OCI-LY1 (cell line): ENCODE results near the gene CACNA1D.

Source experiments
- H2AFZ ChIP-seq: fragments of 200-600 bp; sonication (generic), shearing (Covaris generic); 2 replicates; pipeline ENCODE4 v1.6.0; 2014; ENCODE audit warnings: antibody characterized with exemption, mild to moderate bottlenecking, low read length
- H3F3A ChIP-seq: fragments of 200-600 bp; sonication (generic), shearing (Covaris generic); 2 replicates; pipeline ENCODE4 v1.6.0; 2014; ENCODE audit warnings: mild to moderate bottlenecking, antibody characterized with exemption, low read length, moderate library complexity; ENCODE audit not compliant: insufficient read depth
- H3K27ac ChIP-seq: fragments of 200-600 bp; sonication (generic); 2 replicates; pipeline ENCODE4 v1.5.1; 2014; ENCODE audit warnings: low read length, mixed run types, mild to moderate bottlenecking, low read depth; ENCODE audit not compliant: poor library complexity, severe bottlenecking
- H3K27me3 ChIP-seq: fragments of 200-600 bp; sonication (generic); 2 replicates; pipeline ENCODE4 v1.6.0; 2014; ENCODE audit warnings: antibody characterized with exemption, mild to moderate bottlenecking, low read length, moderate library complexity; ENCODE audit not compliant: insufficient read depth
- H3K36me3 ChIP-seq: fragments of 200-600 bp; sonication (generic); 2 replicates; pipeline ENCODE4 v1.6.1; 2014; ENCODE audit warnings: mild to moderate bottlenecking, antibody characterized with exemption, low read length, moderate library complexity, mixed read lengths; ENCODE audit not compliant: insufficient read depth
- H3K4me1 ChIP-seq: fragments of 200-600 bp; sonication (generic); 2 replicates; pipeline ENCODE4 v1.5.1; 2014; ENCODE audit warnings: mild to moderate bottlenecking, low read length, moderate library complexity; ENCODE audit not compliant: insufficient read depth, severe bottlenecking
- H3K4me2 ChIP-seq: fragments of 200-600 bp; sonication (generic), shearing (Covaris generic); 2 replicates; pipeline ENCODE4 v1.6.1; 2014; ENCODE audit warnings: low read length
- H3K4me3 ChIP-seq: fragments of 200-600 bp; sonication (generic); 2 replicates; pipeline ENCODE4 v1.5.1; 2014; ENCODE audit warnings: low read length, low read depth, mild to moderate bottlenecking, mixed read lengths; ENCODE audit not compliant: poor library complexity, severe bottlenecking
- H3K79me2 ChIP-seq: fragments of 200-600 bp; shearing (Covaris generic); 2 replicates; pipeline ENCODE4 v1.6.1; 2016; ENCODE audit warnings: mixed run types, low read length, mixed read lengths; ENCODE audit not compliant: insufficient read depth
- H3K9ac ChIP-seq: fragments of 200-600 bp; sonication (generic), shearing (Covaris generic); 2 replicates; pipeline ENCODE4 v1.6.1; 2014; ENCODE audit warnings: mild to moderate bottlenecking, low read length, mixed read lengths
- H3K9me2 ChIP-seq: fragments of 200-600 bp; sonication (generic), shearing (Covaris generic); 2 replicates; pipeline ENCODE4 v1.6.1; 2014; ENCODE audit warnings: low read depth, mild to moderate bottlenecking, low read length, mixed read lengths
- H3K9me3 ChIP-seq: fragments of 200-600 bp; shearing (Covaris generic); 2 replicates; pipeline ENCODE4 v1.6.1; 2014; ENCODE audit warnings: low read length, mixed read lengths
- H4K20me1 ChIP-seq: fragments of 200-600 bp; sonication (generic), shearing (Covaris generic); 2 replicates; pipeline ENCODE4 v1.6.0; 2016; ENCODE audit warnings: mild to moderate bottlenecking, low read length; ENCODE audit not compliant: insufficient read depth
- CTCF ChIP-seq: fragments of 200-600 bp; sonication (generic), shearing (Covaris generic); IDR thresholded peaks from 2 replicates; pipeline ENCODE4 v1.5.1; 2017; ENCODE audit warnings: mild to moderate bottlenecking, antibody characterized with exemption, low read length, moderate library complexity, mixed read lengths
- EZH2 ChIP-seq: fragments of 200-600 bp; sonication (generic), shearing (Covaris generic); IDR thresholded peaks from 2 replicates; pipeline ENCODE4 v1.8.0; 2017; ENCODE audit warnings: borderline replicate concordance, mixed run types, mild to moderate bottlenecking, antibody characterized with exemption, low read length, moderate library complexity, mixed read lengths

The CACNA1D gene

GRCh38 chr3:53731934-53732624 lies 237.7 kb downstream of the CACNA1D start:
- TF ChIP-seq CTCF (no peak), EZH2 (no peak)
- Histone ChIP-seq H3F3A (no peaks in the 10 kb centered on the region), H4K20me1 (no peaks in the 10 kb centered on the region), H3K36me3 (no peaks in the 10 kb centered on the region), H3K27me3 (no peaks in the 10 kb centered on the region), H3K4me3 (no peak overlapping the region), H2AFZ (no peak overlapping the region), H3K4me2 (no peak overlapping the region), H3K9me3 (no peaks in the 10 kb centered on the region), H3K27ac (no peak overlapping the region), H3K9me2 (no peaks in the 10 kb centered on the region), H3K9ac (no peak overlapping the region), H3K79me2 (no peaks in the 10 kb centered on the region), H3K4me1 (no peaks in the 10 kb centered on the region)

- Histone ChIP-seq H3K4me3 (no peak overlapping the region), H2AFZ (no peak overlapping the region), H3K4me1 (no peaks in the 10 kb centered on the region), H3K9ac (no peak overlapping the region), H3K9me3 (no peaks in the 10 kb centered on the region), H3K4me2 (no peak overlapping the region), H4K20me1 (no peaks in the 10 kb centered on the region), H3F3A (no peaks in the 10 kb centered on the region), H3K27me3 (no peaks in the 10 kb centered on the region), H3K79me2 (no peaks in the 10 kb centered on the region), H3K9me2 (no peaks in the 10 kb centered on the region), H3K36me3 (no peaks in the 10 kb centered on the region), H3K27ac (no peak overlapping the region)
- TF ChIP-seq EZH2 (no peak), CTCF (no peak)
These were observed 239.0 kb downstream of the CACNA1D start for GRCh38 chr3:53733446-53733845.

- no peak overlapping the region for H3K9ac ChIP-seq
- no peaks in the 10 kb centered on the region for H3F3A ChIP-seq
- no peak overlapping the region for H3K27ac ChIP-seq
- no peaks in the 10 kb centered on the region for H3K27me3 ChIP-seq
- no peak overlapping the region for H3K4me3 ChIP-seq
- no peaks in the 10 kb centered on the region for H4K20me1 ChIP-seq
- no peak overlapping the region for H2AFZ ChIP-seq
- no peak overlapping the region for H3K4me2 ChIP-seq
- no peaks in the 10 kb centered on the region for H3K79me2 ChIP-seq
- no peaks in the 10 kb centered on the region for H3K9me3 ChIP-seq
- H3K9me2 ChIP-seq, result no peaks in the 10 kb centered on the region
- no peaks in the 10 kb centered on the region for H3K4me1 ChIP-seq
- H3K36me3 ChIP-seq, result no peaks in the 10 kb centered on the region
- no peak for TF ChIP-seq CTCF
- no peak for TF ChIP-seq EZH2
These were observed 245.6 kb downstream of the CACNA1D start for GRCh38 chr3:53739966-53740365.
